Myocyte (in vitro differentiated cells): Measurements from ENCODE around the gene CLBA1. TPM values are rescaled to one million over a fixed set of nuclear protein-coding genes. Genes with fewer than 3 reads are reported as not detected.
A peak's percentile ranks its signal among the peaks of the same experiment; 100 is the strongest.
"Not testable (repeated sequence)": the region's sequence is repeated elsewhere in the genome, so short reads cannot be mapped to it uniquely, and the experiment has no call there.

Source experiments
- DNase-seq: peaks from one replicate; pipeline ENCODE4 v3.0.0-alpha.2; 2012; ENCODE audit warnings: low read depth
- total RNA-seq: library from RNA; depleted of rRNA; stranded (reverse); fragments of >200 nt; gene quantifications from 2 replicates; pipeline ENCODE4 v1.2.3, GENCODE V29; 2014

CLBA1 gene
- total RNA-seq, 1 donor from 2014 or later = 10.6 TPM

DNA sequence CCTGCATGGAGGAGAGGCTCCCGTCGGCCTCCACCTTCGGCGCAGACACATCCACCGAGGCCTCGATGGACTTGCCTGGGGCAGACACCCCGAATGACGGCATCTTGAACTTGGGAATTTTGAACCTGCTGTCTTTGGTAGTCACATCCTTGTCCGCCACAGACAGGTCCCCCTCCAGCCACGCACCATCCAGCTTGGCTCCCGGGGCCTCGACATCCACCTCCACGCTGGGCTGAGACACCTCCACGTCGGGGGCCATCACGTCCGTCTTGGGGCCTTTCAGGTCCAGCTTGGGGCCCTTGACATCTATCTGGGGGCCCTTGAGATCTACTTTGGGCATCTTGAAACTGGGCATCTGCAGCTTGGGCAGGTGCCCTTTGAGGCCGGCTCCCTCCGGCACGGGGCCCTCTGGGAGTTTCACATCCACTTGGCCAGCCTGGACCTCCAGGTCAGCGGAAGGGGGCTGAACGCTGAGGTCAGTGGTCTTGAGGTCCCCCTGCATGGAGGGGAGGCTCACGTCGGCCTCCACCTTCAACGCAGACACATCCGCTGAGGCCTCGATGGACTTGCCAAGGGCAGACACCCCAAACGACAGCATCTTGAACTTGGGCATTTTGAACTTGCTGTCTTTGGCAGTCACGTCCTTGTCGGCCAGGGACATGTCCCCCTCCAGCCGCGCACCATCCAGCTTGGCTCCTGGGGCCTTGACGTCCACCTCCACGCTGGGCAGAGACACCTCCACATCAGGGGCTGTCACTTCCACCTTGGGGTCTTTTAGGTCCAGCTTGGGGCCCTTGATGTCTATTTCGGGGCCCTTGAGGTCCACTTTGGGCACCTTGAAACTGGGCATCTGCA lies 37.5 kb upstream of the CLBA1 start:
- not testable (repeated sequence) for DNase-seq

DNA sequence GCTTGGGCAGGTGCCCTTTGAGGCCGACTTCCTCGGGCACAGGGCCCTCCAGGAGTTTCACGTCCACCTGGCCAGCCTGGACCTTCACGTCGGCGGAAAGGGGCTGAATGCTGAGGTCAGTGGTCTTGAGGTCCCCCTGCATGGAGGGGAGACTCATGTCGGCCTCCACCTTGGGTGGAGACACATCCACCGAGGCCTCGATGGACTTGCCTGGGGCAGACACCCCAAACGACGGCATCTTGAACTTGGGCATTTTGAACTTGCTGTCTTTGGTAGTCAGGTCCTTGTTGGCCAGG lies 36.9 kb upstream of the CLBA1 start:
- DNase-seq = no peak

- not testable (repeated sequence) for DNase-seq
Measured at GRCh38 chr14:104949406-104949955, 36.1 kb upstream of the CLBA1 start.

GRCh38 chr14:104950021-104950420 lies 35.6 kb upstream of the CLBA1 start:
- no peak for DNase-seq

- DNase-seq = not testable (repeated sequence)
Measured at GRCh38 chr14:104950701-104951100, 34.9 kb upstream of the CLBA1 start.

GRCh38 chr14:104951863-104952657 lies 33.5 kb upstream of the CLBA1 start:
- DNase-seq = not testable (repeated sequence)

DNA sequence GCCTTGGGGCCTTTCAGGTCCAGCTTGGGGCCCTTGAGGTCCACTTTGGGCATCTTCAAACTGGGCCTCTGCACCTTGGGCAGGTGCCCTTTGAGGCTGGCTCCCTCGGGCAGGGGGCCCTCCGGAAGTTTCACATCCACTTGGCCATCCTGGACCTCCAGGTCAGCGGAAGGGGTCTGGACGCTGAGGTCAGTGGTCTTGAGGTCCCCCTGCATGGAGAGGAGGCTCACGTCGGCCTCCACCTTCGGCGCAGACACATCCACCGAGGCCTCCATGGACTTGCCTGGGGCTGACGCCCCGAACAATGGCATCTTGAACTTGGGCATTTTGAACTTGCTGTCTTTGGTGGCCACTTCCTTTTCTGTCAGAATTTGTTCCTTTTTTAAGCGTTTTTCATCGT lies 32.5 kb upstream of the CLBA1 start:
- DNase-seq = no peak

DNA sequence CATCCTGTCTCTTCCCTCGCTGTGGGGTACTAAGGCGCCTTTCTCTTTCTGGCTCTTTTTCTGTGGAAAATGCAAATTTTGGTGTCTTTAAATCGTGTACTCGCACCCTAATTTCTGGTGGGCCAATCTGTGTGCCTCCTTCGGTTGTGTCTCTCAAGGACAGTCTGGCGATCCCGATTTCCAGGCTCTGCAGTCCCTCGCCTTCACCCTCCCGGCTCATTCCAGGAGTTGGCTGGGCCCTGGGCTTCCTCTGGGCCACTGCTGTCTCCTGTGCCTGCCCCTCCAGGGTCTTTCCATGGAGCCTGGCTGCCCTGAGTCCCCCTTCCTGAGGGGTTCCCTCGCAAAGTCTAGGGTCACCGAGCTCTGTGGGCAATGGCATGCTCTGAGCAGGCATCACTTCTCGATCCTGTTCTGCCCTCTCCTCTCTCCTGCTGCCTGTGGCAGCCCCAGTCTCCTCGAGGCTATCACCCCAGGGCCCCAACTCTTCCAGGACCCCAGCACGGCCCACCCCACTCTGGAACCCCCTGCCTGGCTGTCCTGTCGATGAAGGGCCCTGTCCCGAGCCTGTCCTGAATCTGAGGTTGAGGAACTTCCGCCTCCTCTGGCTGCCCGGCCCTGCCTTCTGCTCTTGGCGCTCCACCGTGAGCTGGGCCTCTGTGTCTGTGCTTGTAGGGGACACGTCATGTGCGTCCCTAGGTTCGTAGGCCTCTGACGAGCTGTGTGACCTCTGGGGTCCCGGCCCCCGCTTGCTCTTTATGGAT lies 31.5 kb upstream of the CLBA1 start:
- DNase-seq = no peak

DNA sequence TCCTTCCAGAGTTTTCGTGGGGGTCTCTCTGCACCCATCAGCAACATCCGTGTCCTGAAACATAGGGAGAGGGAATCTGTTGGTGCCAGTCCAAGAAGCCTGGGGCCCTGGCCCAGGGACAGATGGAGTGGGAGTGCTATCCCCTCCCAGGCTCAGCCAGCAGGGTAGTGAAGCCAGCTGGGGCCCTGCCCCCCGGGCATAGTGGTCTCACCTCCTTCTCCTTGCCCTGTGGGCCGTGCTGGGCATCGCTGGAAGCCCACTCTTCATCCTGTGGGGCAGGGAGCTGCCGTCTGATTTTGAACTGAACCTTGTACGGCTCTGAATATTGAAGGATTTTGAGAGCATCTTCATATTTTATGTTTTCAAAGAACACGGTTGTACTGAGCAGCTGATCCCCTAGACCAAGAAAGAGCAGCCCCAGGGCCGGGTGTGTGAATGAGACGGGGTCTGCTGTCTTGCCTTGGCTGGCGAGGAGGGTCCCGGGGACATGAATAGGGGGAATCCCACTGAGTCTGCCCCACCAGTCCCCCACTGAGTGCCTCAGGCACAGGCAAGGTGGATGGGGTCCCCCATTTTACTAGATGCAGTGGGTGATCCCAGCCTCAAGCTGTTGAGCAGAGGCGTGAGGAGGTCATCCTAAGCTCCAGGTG lies 30.7 kb upstream of the CLBA1 start:
- DNase-seq = no peak

DNA sequence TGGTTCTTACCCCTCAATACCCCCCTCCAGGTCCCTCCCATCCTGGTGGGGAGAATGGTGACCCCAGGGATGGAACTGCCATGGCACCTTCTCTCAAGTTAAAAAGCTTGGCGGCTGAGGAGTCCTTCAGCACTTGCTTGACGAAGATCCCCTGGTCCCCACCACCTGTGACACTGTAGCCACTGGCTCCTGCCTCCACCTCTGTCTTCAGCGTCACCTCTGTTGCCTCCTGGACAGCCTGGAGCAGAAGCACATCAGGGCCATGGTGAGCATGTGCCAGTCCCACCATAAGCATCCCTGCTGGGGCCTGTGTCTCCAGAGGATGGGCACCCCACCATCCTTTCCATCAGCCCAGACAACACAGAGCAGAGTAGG lies 30.2 kb upstream of the CLBA1 start:
- no peak for DNase-seq

DNA sequence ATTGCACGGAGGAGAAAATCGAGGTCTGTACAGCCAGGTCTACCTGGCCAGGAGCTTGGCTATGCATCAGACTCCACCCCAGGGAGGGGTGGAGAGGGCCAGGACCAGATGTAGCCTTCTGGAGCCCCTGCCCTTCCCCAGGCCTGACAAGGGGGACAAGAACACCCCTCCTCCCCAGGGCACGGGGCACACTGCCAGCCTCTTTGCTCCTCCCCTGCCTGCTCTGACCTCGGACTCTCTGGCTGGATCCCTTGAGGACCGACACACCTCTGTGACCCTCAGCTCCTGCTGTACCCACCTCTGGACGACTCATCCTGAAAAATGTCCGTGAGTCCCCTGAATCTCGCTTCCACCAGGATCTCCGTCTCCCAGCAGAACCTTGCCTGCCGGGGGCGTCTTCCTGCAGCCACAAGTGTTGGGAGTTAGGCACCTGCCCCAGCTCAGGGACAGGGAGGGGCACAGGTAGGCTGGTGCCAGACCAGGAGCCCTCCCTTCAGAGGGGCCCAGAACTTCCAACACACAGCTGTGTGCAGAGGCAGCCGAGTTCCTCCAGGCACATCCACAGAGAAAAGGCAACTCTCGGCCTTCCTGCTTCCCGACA lies 29.2 kb upstream of the CLBA1 start:
- DNase-seq = no peak

GRCh38 chr14:104957146-104958113 lies 28.2 kb upstream of the CLBA1 start:
- DNase-seq = no peak

DNA sequence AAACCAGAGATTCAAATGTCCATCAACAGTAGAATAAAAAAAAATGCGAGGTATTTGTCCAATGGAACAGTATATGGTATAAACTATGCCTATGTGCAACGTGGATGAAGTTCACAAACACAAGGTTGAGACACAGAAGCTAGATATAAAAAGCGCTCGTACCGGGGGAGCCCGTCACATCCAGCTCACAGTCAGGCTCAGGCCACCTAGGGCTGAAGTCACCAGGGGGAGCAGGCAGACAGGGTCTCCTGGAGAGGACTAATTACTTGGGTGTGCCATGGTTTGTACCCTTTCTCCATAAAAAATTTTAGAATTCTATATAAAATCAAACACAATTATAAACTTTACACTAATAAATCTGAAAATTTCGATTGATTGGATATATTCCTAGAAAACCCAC lies 21.0 kb upstream of the CLBA1 start:
- no peak for DNase-seq

DNA sequence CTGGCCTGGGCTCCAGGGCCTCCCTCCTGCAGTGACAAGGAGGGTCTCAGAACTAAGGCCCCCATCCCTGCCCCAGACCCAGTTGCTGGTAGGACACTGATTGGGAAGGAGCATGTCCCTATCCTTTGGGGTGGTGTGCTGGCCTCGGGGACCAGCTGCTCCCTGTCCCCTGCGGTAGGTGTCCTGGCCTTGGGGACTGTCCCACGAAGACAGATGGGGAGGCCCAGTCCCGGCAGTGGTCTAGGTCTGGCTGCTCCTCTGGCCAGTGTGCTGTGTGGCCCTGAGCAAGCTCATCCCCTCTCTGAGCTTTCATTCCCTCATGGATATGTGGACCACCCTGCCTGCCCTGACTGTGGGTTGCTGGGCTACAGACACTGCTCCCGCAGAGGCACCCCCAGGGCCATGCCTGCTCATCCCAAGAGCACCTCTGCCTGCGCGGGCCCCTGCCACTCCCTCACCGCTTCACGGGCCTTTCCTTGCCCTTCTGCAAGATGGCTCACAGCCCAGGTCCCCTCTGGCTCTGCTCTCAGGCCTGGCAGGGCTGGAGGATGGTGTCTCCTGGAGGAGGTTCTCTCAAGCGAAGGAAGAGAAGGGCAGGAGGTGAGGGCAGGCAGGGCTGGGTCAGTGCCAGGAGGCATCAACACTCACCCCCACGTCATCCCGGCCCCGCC lies 19.9 kb upstream of the CLBA1 start:
- no peak for DNase-seq

- no peak for DNase-seq
Measured at GRCh38 chr14:104966261-104966865, 19.2 kb upstream of the CLBA1 start.

DNA sequence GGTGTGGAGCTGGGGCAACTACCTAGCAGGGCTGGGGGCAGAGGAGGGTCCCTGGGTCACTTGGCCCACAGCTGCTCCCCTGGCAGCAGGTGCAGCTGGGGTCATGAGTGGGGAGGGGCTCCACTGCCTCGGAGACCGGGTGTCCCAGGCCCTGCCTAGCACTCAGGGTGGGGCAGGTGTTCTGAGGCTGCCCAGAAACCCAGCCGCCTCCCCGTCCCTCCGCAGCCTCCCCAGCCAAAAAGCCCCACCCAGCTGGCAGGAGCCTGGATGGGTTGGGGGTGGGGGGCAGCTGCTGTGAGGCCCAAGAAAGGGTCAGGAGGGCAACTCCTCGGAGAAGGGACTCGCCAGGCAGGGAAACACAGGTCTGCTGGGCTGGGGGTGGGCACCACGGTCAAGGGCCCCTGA lies 18.6 kb upstream of the CLBA1 start:
- DNase-seq = peak; percentile 50

DNA sequence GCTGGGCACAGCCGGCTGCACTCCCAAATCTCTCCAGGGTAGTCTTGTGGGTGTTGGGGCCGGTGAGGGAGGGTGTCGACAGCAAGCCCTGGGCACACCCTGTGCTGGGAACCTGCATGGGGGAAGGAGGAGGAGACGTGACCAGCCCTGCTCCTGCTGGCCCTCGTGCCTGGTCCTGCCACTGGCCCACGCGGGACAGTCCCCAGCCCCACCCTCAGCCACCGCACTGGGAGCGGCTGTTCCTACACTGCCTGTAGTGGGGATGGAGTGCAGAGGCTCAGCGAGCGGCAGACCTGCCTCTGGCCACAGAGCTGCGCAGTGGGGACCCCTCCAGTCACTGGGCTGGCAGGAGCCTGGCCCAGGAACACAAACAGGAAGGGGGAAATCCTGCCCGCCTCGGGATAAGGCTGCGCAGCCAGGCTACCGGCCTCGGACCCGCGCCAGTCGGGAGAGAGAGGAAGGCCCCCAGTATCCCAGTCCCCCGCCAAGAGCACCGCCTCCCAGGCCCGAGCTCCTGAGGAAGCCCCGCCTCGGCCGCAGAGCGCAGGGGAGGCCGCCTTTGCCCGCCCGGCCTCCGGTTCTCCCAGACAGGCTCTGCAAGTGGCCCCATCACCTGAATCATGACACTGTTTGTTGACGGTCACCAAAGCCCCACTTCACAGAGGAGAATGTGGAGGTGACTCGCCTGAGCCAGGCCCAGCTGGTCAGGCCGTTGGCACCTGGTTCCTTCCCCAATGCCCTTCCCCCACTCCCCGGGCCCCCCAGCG lies 18.0 kb upstream of the CLBA1 start:
- DNase-seq = no peak

GRCh38 chr14:104968153-104968527 lies 17.4 kb upstream of the CLBA1 start:
- peak; percentile 50 for DNase-seq
